GM12878 (cell line): ENCODE results near the gene CLK2. TPM values are rescaled to one million over a fixed set of nuclear protein-coding genes. Genes with fewer than 3 reads are reported as not detected.
A peak's percentile ranks its signal among the peaks of the same experiment; 100 is the strongest.

ENCODE experiments used
- ATAC-seq: fragments of 200-7000 bp; cut with Tn5 transposase; 3 replicates; pipeline ENCODE4 v1.9.1; 2020; ENCODE audit warnings: mild to moderate bottlenecking, moderate library complexity
- BruUV-seq: library from RNA; stranded (reverse); fragments of 400-500 nt; replicated peaks from 2 replicates; lab custom pipeline; 2021; lab: Mats Ljungman, UMichigan
- CTCF ChIA-PET: fragments of 300-600 bp; sonication (Branson Sonifier 250); formaldehyde crosslinking; extraction: SDS; loops from one replicate; lab custom pipeline; 2021; ENCODE audit warnings: inconsistent platforms; lab: Yijun Ruan, JAX
- POLR2A ChIA-PET: fragments of 350-600 bp; formaldehyde crosslinking; extraction: SDS; loops from one replicate; lab custom pipeline; 2021; ENCODE audit warnings: inconsistent platforms; lab: Charles Lee
- RAD21 ChIA-PET: fragments of 300-600 bp; sonication (Branson Sonifier 250); formaldehyde crosslinking; loops from one replicate; lab custom pipeline; 2023; ENCODE audit warnings: antibody characterized with exemption; ENCODE audit not compliant: unreplicated experiment; lab: Charles Lee
- SMC1A ChIA-PET: fragments of 300-600 bp; sonication (Branson Sonifier 250); formaldehyde crosslinking; loops from one replicate; lab custom pipeline; 2023; ENCODE audit not compliant: unreplicated experiment, uncharacterized antibody; lab: Charles Lee
- DNase-seq: peaks from one replicate; pipeline ENCODE4 v3.0.0-alpha.2; 2011; ENCODE audit warnings: low read depth, low spot score
- FAIRE-seq: peaks from 3 replicates; lab custom pipeline; 2011; peaks lifted over from hg19 to GRCh38; lab: Jason Lieb, UNC
- H2AFZ ChIP-seq: 2 replicates; pipeline ENCODE4 v1.6.0; 2011; ENCODE audit warnings: low read depth, low read length, control low read depth; ENCODE audit not compliant: control insufficient read depth
- H3K27ac ChIP-seq: 2 replicates; pipeline ENCODE4 v1.5.1; 2011; ENCODE audit warnings: control low read depth; ENCODE audit not compliant: control insufficient read depth, insufficient read depth
- H3K27me3 ChIP-seq, 2 experiments: replicated peaks in 1 of 2; 2 replicates each; pipeline versions ENCODE4 v1.6.0 to v1.6.1; 2011; ENCODE audit warnings: low read length in 1 of 2; ENCODE audit not compliant: control insufficient read depth in 2 of 2, insufficient read depth in 2 of 2
- H3K36me3 ChIP-seq, 2 experiments: 2 replicates each; pipeline ENCODE4 v1.5.1; 2011; ENCODE audit warnings: low read length in 1 of 2; ENCODE audit not compliant: control insufficient read depth in 2 of 2, insufficient read depth in 2 of 2
- H3K4me1 ChIP-seq: 2 replicates; pipeline ENCODE4 v1.6.1; 2011; ENCODE audit warnings: mild to moderate bottlenecking, low read length, moderate library complexity, mixed read lengths; ENCODE audit not compliant: control insufficient read depth, insufficient read depth
- H3K4me2 ChIP-seq: 2 replicates; pipeline ENCODE4 v1.6.0; 2011; ENCODE audit warnings: control low read depth; ENCODE audit not compliant: control insufficient read depth, insufficient read depth
- H3K4me3 ChIP-seq: fragments of 200-600 bp; sonication (generic); 2 replicates; pipeline ENCODE4 v1.5.1; 2016
- H3K79me2 ChIP-seq: 2 replicates; pipeline ENCODE4 v1.6.0; 2011; ENCODE audit warnings: low read length; ENCODE audit not compliant: control insufficient read depth, insufficient read depth
- H3K9ac ChIP-seq: 2 replicates; pipeline ENCODE4 v1.8.0; 2011; ENCODE audit warnings: low read length, control low read depth, mixed read lengths; ENCODE audit not compliant: control insufficient read depth, insufficient read depth
- H3K9me3 ChIP-seq: replicated peaks from 3 replicates; pipeline ENCODE4 v1.5.1; 2011; ENCODE audit warnings: mild to moderate bottlenecking, low read length; ENCODE audit not compliant: control insufficient read depth, insufficient read depth
- H4K20me1 ChIP-seq: 2 replicates; pipeline ENCODE4 v1.6.0; 2011; ENCODE audit not compliant: control insufficient read depth, insufficient read depth
- ASH2L ChIP-seq: fragments of 300-600, 200-600 bp; sonication (generic); IDR thresholded peaks from 2 replicates; pipeline ENCODE4 v1.6.1; 2017; ENCODE audit warnings: low read depth, mild to moderate bottlenecking, borderline replicate concordance
- CBX5 ChIP-seq: sonication (generic); IDR thresholded peaks from 2 replicates; pipeline ENCODE4 v1.6.1; 2016; ENCODE audit warnings: low read depth, moderate library complexity, mild to moderate bottlenecking, inconsistent platforms
- EP300 ChIP-seq, 2 experiments: fragments of 150-350 bp in 1 of 2; IDR thresholded peaks; 2 replicates each; pipeline ENCODE4 v1.6.1; 2011 to 2012; ENCODE audit warnings: low read depth in 2 of 2, low read length in 2 of 2, borderline replicate concordance in 1 of 2, improper control_type of control experiment in 1 of 2, inconsistent platforms in 1 of 2; ENCODE audit not compliant: control insufficient read depth in 1 of 2
- GATAD2B ChIP-seq: fragments of 450-650 bp; conservative IDR thresholded peaks from 2 replicates; pipeline ENCODE4 v1.6.1; 2017; ENCODE audit warnings: low read depth, mild to moderate bottlenecking, moderate library complexity
- HCFC1 ChIP-seq: fragments of 150-350 bp; IDR thresholded peaks from 2 replicates; pipeline ENCODE4 v1.6.1; 2014; ENCODE audit warnings: low read length
- IRF4 ChIP-seq: IDR thresholded peaks from 2 replicates; pipeline ENCODE4 v1.6.1; 2011; ENCODE audit warnings: low read depth, low read length
- KAT2A ChIP-seq: conservative IDR thresholded peaks from 2 replicates; pipeline ENCODE4 v1.6.1; 2011; ENCODE audit warnings: low read depth, low read length; ENCODE audit not compliant: control insufficient read depth
- NR2C1 ChIP-seq: fragments of 450-650 bp; IDR thresholded peaks from 2 replicates; pipeline ENCODE4 v1.6.1; 2017; ENCODE audit warnings: antibody characterized with exemption, mild to moderate bottlenecking, moderate library complexity
- POU2F2 ChIP-seq: IDR thresholded peaks from 3 replicates; pipeline ENCODE4 v1.6.1; 2011; ENCODE audit warnings: low read depth, mild to moderate bottlenecking, low read length, borderline replicate concordance
- RFX5 ChIP-seq: IDR thresholded peaks from 2 replicates; pipeline ENCODE4 v1.6.1; 2011; ENCODE audit warnings: low read depth, low read length, improper control_type of control experiment
- SIX5 ChIP-seq: IDR thresholded peaks from 2 replicates; pipeline ENCODE4 v1.6.1; 2011; ENCODE audit warnings: mild to moderate bottlenecking, low read depth, low read length, moderate library complexity; ENCODE audit not compliant: severe bottlenecking
- SMC3 ChIP-seq: IDR thresholded peaks from 2 replicates; pipeline ENCODE4 v1.6.1; 2011; ENCODE audit warnings: low read length, improper control_type of control experiment, borderline replicate concordance
- STAT3 ChIP-seq: IDR thresholded peaks from 2 replicates; pipeline ENCODE4 v1.6.1; 2011; ENCODE audit warnings: low read depth, low read length, improper control_type of control experiment
- TARDBP ChIP-seq: IDR thresholded peaks from 2 replicates; pipeline ENCODE4 v1.6.1; 2016; ENCODE audit warnings: borderline replicate concordance
- YY1 ChIP-seq: IDR thresholded peaks from 2 replicates; pipeline ENCODE4 v1.6.1; 2011; ENCODE audit warnings: low read depth, mild to moderate bottlenecking, low read length
- ZZZ3 ChIP-seq: IDR thresholded peaks from 2 replicates; pipeline ENCODE4 v1.6.1; 2011; ENCODE audit warnings: low read depth; ENCODE audit not compliant: control insufficient read depth, insufficient read length
- WGBS: methylation state at CpG from one replicate; pipeline ENCODE4 v1.1.6; 2016; ENCODE audit warnings: low lambda C conversion rate; ENCODE audit not compliant: insufficient replicate concordance, insufficient coverage; ENCODE audit errors: missing lambda C conversion rate; 5-methylcytosine and 5-hydroxymethylcytosine counted together
- in situ Hi-C: fragments of 300-500 bp; cut with MboI; formaldehyde crosslinking; loops from 9 replicates; pipeline ENCODE4 v1.14.3; 2018; ENCODE audit warnings: mixed read lengths
- intact Hi-C: fragments of 100-400 bp; cut with micrococcal nuclease; formaldehyde crosslinking; loops from one replicate; pipeline ENCODE4 v1.14.2; 2022; ENCODE audit not compliant: unreplicated experiment
- polyA plus RNA-seq, 11 experiments: library from polyadenylated mRNA; depleted of rRNA in 4 of 11; unstranded in 6 of 11; stranded (reverse) in 5 of 11; fragments of >200 nt; fragmentation: Nextera tagmentation in 4 of 11; fragmentation: Illumina TruSeq in 1 of 11; extraction: Ambion mirVana in 4 of 11; extraction: Trizol in 1 of 11; gene quantifications; 1 replicate in 1 of 11; 2 replicates in 10 of 11; pipeline versions ENCODE4 v1.2.1 to v1.2.3, GENCODE V29; 2011 to 2016; ENCODE audit warnings: inconsistent platforms in 2 of 11, missing spikeins in 2 of 11, low read depth in 1 of 11
- total RNA-seq, 4 experiments: library from RNA; depleted of rRNA in 3 of 4; stranded (reverse); fragments of >200 nt in 3 of 4; fragmentation: Illumina TruSeq in 1 of 4; extraction: Trizol in 1 of 4; gene quantifications; 2 replicates each; pipeline versions ENCODE4 v1.2.1 to v1.2.3, GENCODE V29; 2013 to 2021
- TF ChIP-seq, protein P1 (sequence below): IDR thresholded peaks from 2 replicates; pipeline ENCODE4 v1.6.1; 2011; ENCODE audit warnings: low read depth, mild to moderate bottlenecking, low read length, moderate library complexity, borderline replicate concordance; ENCODE audit errors: extremely low read depth
- TF ChIP-seq, protein P2 (sequence below): IDR thresholded peaks from 2 replicates; pipeline ENCODE4 v1.6.1; 2011; ENCODE audit warnings: borderline replicate concordance, low read depth, mild to moderate bottlenecking, moderate library complexity, mixed read lengths, low read length; ENCODE audit not compliant: insufficient read depth; ENCODE audit errors: extremely low read length
- TF ChIP-seq, protein P3 (sequence below): IDR thresholded peaks from 2 replicates; pipeline ENCODE4 v1.6.1; 2011; ENCODE audit warnings: low read depth, low read length, improper control_type of control experiment, borderline replicate concordance

Gene CLK2
- total and polyA plus RNA-seq, 10 of the 15 experiments (the other 5 are each of a cell fraction or from before 2014, with no cell fraction given), result 11.1 to 83.7 (median 36.7) TPM

DNA sequence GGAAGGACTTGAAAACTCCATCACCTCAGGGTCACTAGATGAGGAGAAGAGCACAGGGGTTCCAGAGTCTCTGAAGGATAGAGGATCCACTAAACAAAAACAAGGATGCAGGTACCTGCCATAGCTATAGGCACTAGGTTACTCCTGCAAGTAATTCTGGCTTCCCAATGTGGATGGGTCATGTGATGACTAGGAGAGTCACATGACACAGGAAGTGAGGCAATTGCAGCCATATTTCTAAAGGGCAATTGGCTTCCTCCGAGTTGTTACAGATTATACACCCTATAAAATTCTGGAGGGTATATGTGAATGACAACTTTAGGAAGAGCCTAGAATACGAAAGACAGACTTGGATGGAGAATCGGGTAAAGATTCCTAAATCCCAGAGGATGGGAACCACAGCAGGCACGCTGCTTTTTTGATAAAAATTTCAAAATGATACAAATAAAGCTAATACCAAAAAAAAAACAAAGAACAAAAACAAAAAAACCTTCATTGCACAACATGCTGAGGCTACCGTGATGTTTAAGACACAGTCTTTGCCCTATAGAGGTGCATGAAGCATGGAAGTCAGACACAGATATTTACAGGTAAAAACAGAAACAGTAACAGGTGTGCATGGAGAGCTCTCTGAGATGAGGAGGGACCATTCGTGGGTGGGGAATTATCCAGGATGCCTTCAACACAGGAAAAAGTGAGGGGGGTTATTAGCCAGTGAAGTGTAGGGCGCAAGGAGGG lies 54.3 kb downstream of the CLK2 start:
- Histone ChIP-seq H2AFZ (peak overlapping the region; percentile 60), H3K4me1 (peaks cover 19% of the 10 kb centered on the region), H3K27me3 (no peaks in the 10 kb centered on the region), H4K20me1 (no peaks in the 10 kb centered on the region), H3K36me3 (no peaks in the 10 kb centered on the region; a peak in 1 of 4 replicates), H3K4me2 (no peak overlapping the region), H3K27ac (no peak overlapping the region), H3K79me2 (no peaks in the 10 kb centered on the region), H3K4me3 (no peak overlapping the region), H3K9me3 (no peaks in the 10 kb centered on the region), H3K9ac (no peak overlapping the region)
- no peak for FAIRE-seq
- ATAC-seq, result peak; percentile 37
- ChIA-PET RAD21 (no interaction called here), CTCF (interaction anchor here (1.1 kb wide), 1 partner anchor 32 kb away, joined by 5 read pairs; no protein-coding TSS in a partner anchor), POLR2A (no interaction called here), SMC1A (interaction anchor here (0.9 to 1.3 kb wide), 2 partner anchors 12 to 25 kb away, joined by 3 to 4 read pairs; no protein-coding TSS in a partner anchor)
- 63% methylated on average over 7 of the region's 7 CpGs for WGBS
- BruUV-seq, result no TSS peak
- in situ Hi-C loops, result no loop called here
- intact Hi-C loops, result no loop called here
- no peak for DNase-seq
- TF ChIP-seq, protein P1, sequence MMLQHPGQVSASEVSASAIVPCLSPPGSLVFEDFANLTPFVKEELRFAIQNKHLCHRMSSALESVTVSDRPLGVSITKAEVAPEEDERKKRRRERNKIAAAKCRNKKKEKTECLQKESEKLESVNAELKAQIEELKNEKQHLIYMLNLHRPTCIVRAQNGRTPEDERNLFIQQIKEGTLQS, result peak; percentile 96
- TF ChIP-seq NR2C1 (peak; percentile 54; the same call in 1 of the 2 replicates), HCFC1 (peak; percentile 67), SMC3 (no peak), POU2F2 (no peak), EP300 (IDR thresholded peaks at IDR 0.05; ENCODE audit: borderline replicate concordance in 1 of 2, control insufficient read depth in 1 of 2, low read depth in 2 of 2, low read length in 2 of 2) (no peak), ZZZ3 (no peak), YY1 (peak; percentile 99), IRF4 (peak; percentile 19; the same call in 1 of the 2 replicates), STAT3 (no peak), CBX5 (no peak), TARDBP (0 out of 2 replicates have a peak, but pooled peaks have one; percentile 41), RFX5 (no peak), SIX5 (peak; percentile 66), KAT2A (no peak), GATAD2B (no peak), ASH2L (no peak)
- TF ChIP-seq, protein P2, sequence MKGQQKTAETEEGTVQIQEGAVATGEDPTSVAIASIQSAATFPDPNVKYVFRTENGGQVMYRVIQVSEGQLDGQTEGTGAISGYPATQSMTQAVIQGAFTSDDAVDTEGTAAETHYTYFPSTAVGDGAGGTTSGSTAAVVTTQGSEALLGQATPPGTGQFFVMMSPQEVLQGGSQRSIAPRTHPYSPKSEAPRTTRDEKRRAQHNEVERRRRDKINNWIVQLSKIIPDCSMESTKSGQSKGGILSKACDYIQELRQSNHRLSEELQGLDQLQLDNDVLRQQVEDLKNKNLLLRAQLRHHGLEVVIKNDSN, result peak; percentile 78
- TF ChIP-seq, protein P3, sequence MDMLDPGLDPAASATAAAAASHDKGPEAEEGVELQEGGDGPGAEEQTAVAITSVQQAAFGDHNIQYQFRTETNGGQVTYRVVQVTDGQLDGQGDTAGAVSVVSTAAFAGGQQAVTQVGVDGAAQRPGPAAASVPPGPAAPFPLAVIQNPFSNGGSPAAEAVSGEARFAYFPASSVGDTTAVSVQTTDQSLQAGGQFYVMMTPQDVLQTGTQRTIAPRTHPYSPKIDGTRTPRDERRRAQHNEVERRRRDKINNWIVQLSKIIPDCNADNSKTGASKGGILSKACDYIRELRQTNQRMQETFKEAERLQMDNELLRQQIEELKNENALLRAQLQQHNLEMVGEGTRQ, result peak; percentile 92
